Caco-2 (cell line): ENCODE results near the gene ACTL9. TPM values are rescaled to one million over a fixed set of nuclear protein-coding genes. Genes with fewer than 3 reads are reported as not detected.

Source experiments
- BruUV-seq: library from RNA; stranded (reverse); fragments of 400-500 nt; replicated peaks from 2 replicates; lab custom pipeline; 2021; lab: Mats Ljungman, UMichigan
- CTCF ChIA-PET: fragments of 300-600 bp; sonication (Branson Sonifier 250); formaldehyde crosslinking; loops from one replicate; lab custom pipeline; 2022; ENCODE audit warnings: antibody characterized with exemption; lab: Charles Lee
- POLR2A ChIA-PET: fragments of 300-600 bp; sonication (Branson Sonifier 250); formaldehyde crosslinking; loops from one replicate; lab custom pipeline; 2022; ENCODE audit warnings: antibody characterized with exemption; lab: Charles Lee
- DNase-seq, 2 experiments: peaks; one replicate each; pipeline versions ENCODE4 v3.0.0 to v3.0.0-alpha.2; 2020 to 2022
- H3K27me3 ChIP-seq: replicated peaks from 2 replicates; pipeline ENCODE4 v1.6.0; 2011; ENCODE audit warnings: low read length; ENCODE audit not compliant: control insufficient read depth, insufficient read depth
- H3K36me3 ChIP-seq: 2 replicates; pipeline ENCODE4 v1.5.1; 2011; ENCODE audit warnings: low read length; ENCODE audit not compliant: control insufficient read depth, insufficient read depth
- H3K4me1 ChIP-seq: fragments of 250-450 bp; sonication (Bioruptor Pico); 2 replicates; pipeline ENCODE4 v1.5.1; 2020; ENCODE audit warnings: mild to moderate bottlenecking
- H3K4me3 ChIP-seq: 2 replicates; pipeline ENCODE4 v1.5.1; 2011; ENCODE audit warnings: low read depth, mild to moderate bottlenecking, control low read depth, low read length
- H3K9me3 ChIP-seq: fragments of 250-450 bp; sonication (Bioruptor Pico); 2 replicates; pipeline ENCODE4 v1.5.1; 2020; ENCODE audit warnings: mild to moderate bottlenecking, moderate library complexity
- H3K27ac Mint-ChIP-seq: one replicate; pipeline ENCODE4 v1.8.0; 2022; ENCODE audit warnings: mixed read lengths; ENCODE audit not compliant: unreplicated experiment
- H3K27me3 Mint-ChIP-seq: one replicate; pipeline ENCODE4 v1.8.0; 2022; ENCODE audit warnings: mixed read lengths; ENCODE audit not compliant: insufficient read depth, unreplicated experiment
- H3K36me3 Mint-ChIP-seq: one replicate; pipeline ENCODE4 v1.8.0; 2022; ENCODE audit warnings: mild to moderate bottlenecking, mixed read lengths; ENCODE audit not compliant: insufficient read depth, unreplicated experiment
- H3K4me1 Mint-ChIP-seq: one replicate; pipeline ENCODE4 v1.8.0; 2022; ENCODE audit warnings: low read depth, mixed read lengths; ENCODE audit not compliant: unreplicated experiment
- H3K4me3 Mint-ChIP-seq: one replicate; pipeline ENCODE4 v1.8.0; 2022; ENCODE audit warnings: mild to moderate bottlenecking, moderate library complexity, mixed read lengths; ENCODE audit not compliant: unreplicated experiment
- H3K9me3 Mint-ChIP-seq: one replicate; pipeline ENCODE4 v1.8.0; 2022; ENCODE audit warnings: mixed read lengths; ENCODE audit not compliant: unreplicated experiment
- CTCF ChIP-seq, 2 experiments: fragments of 200-600 bp in 1 of 2; IDR thresholded peaks; 1 replicate in 1 of 2; 2 replicates in 1 of 2; pipeline versions ENCODE4 v1.5.1 to v1.8.0; 2011 to 2022; ENCODE audit warnings: antibody characterized with exemption in 1 of 2, control low read depth in 1 of 2, inconsistent platforms in 1 of 2, low read depth in 1 of 2, low read length in 1 of 2, mild to moderate bottlenecking in 1 of 2, moderate library complexity in 1 of 2; ENCODE audit not compliant: insufficient read depth in 1 of 2, severe bottlenecking in 1 of 2, unreplicated experiment in 1 of 2
- intact Hi-C: fragments of 100-400 bp; cut with micrococcal nuclease; formaldehyde crosslinking; loops from one replicate; pipeline ENCODE4 v1.10.0; 2022; ENCODE audit not compliant: unreplicated experiment
- total RNA-seq: library from RNA; stranded (reverse); gene quantifications from 2 replicates; pipeline ENCODE4 v1.2.3, GENCODE V29; 2022

ACTL9 gene
- total RNA-seq, 1 experiment from 2014 or later = not detected

- ChIA-PET CTCF (no interaction called here), POLR2A (no interaction called here)
- Histone ChIP-seq H3K9me3 (no peaks in the 10 kb centered on the region), H3K27me3 (no peaks in the 10 kb centered on the region), H3K36me3 (no peaks in the 10 kb centered on the region), H3K4me3 (no peak overlapping the region), H3K4me1 (no peaks in the 10 kb centered on the region)
- no peak overlapping the region for H3K27ac Mint-ChIP-seq
- H3K4me3 Mint-ChIP-seq = no peak overlapping the region
- H3K9me3 Mint-ChIP-seq = peaks cover 37% of the 10 kb centered on the region
- H3K4me1 Mint-ChIP-seq = no peaks in the 10 kb centered on the region
- no TSS peak for BruUV-seq
- TF ChIP-seq CTCF (IDR thresholded peaks at IDR 0.05; ENCODE audit: insufficient read depth in 1 of 2, low read depth in 1 of 2, low read length in 1 of 2, severe bottlenecking in 1 of 2, unreplicated experiment in 1 of 2) = no peak
- intact Hi-C loops = no loop called here
- no peak for DNase-seq
- no peaks in the 10 kb centered on the region for H3K36me3 Mint-ChIP-seq
- peaks cover 11% of the 10 kb centered on the region for H3K27me3 Mint-ChIP-seq
Measured at GRCh38 chr19:8680676-8681344, 17.8 kb downstream of the ACTL9 start.

DNA sequence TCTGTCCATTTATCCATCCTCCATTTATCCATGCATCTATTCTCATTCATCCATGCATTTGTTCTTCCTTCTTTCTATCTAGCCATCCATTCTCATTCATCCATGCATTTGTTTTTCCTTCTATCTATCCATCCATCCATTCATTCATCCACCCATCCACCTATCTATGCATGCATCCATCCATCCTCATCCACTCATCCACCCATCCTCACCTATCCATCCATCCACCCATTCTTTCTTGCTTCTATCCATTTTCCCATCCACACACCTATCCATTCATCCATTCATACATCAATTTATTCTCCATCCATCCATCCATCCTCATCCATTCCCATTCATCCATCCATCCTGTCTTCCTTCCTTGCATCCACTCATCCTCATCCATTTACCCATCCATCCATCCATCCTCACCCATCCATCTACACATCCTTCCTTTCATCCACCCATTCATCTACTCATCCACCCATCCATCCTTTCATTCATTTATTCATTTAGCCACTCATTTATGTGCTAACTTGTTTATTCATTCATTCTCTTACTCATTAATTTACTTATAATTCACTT is 20.3 kb downstream of the ACTL9 start:
- no peak for TF ChIP-seq CTCF (IDR thresholded peaks at IDR 0.05; ENCODE audit: insufficient read depth in 1 of 2, low read depth in 1 of 2, low read length in 1 of 2, severe bottlenecking in 1 of 2, unreplicated experiment in 1 of 2)
- no peak overlapping the region for H3K4me3 ChIP-seq
- H3K27me3 ChIP-seq = no peaks in the 10 kb centered on the region
- Mint-ChIP-seq H3K27ac (no peak overlapping the region), H3K27me3 (peaks cover 12% of the 10 kb centered on the region), H3K4me1 (no peaks in the 10 kb centered on the region), H3K4me3 (no peak overlapping the region), H3K36me3 (no peaks in the 10 kb centered on the region), H3K9me3 (peaks cover 42% of the 10 kb centered on the region)
- no TSS peak for BruUV-seq
- intact Hi-C loops = no loop called here
- ChIA-PET CTCF (no interaction called here), POLR2A (no interaction called here)
- no peaks in the 10 kb centered on the region for H3K36me3 ChIP-seq
- H3K4me1 ChIP-seq = no peaks in the 10 kb centered on the region
- no peaks in the 10 kb centered on the region for H3K9me3 ChIP-seq
- DNase-seq = no peak

GRCh38 chr19:8675066-8675465 is 23.5 kb downstream of the ACTL9 start:
- no peak for TF ChIP-seq CTCF (IDR thresholded peaks at IDR 0.05; ENCODE audit: insufficient read depth in 1 of 2, low read depth in 1 of 2, low read length in 1 of 2, severe bottlenecking in 1 of 2, unreplicated experiment in 1 of 2)
- Mint-ChIP-seq H3K36me3 (no peaks in the 10 kb centered on the region), H3K27me3 (peaks cover 12% of the 10 kb centered on the region), H3K9me3 (peaks cover 26% of the 10 kb centered on the region), H3K4me1 (no peaks in the 10 kb centered on the region), H3K4me3 (no peak overlapping the region), H3K27ac (no peak overlapping the region)
- ChIA-PET CTCF (no interaction called here), POLR2A (no interaction called here)
- intact Hi-C loops = no loop called here
- Histone ChIP-seq H3K36me3 (no peaks in the 10 kb centered on the region), H3K4me1 (no peaks in the 10 kb centered on the region), H3K27me3 (no peaks in the 10 kb centered on the region), H3K4me3 (no peak overlapping the region), H3K9me3 (no peaks in the 10 kb centered on the region)
- no TSS peak for BruUV-seq
- DNase-seq = no peak
